Glomerular visceral epithelial cell (primary cell): ENCODE measurements around the gene TMEM200A.

ENCODE experiments used
- DNase-seq: peaks from one replicate; pipeline ENCODE4 v3.0.0-alpha.2; 2016; ENCODE audit errors: extremely low spot score

TMEM200A gene

GRCh38 chr6:130377915-130378314, 12.1 kb downstream of the TMEM200A start:
- no peak for DNase-seq

GRCh38 chr6:130379223-130379622, 13.4 kb downstream of the TMEM200A start:
- no peak for DNase-seq

GRCh38 chr6:130381012-130381411, 15.2 kb downstream of the TMEM200A start:
- no peak for DNase-seq

GRCh38 chr6:130381459-130382380, 15.9 kb downstream of the TMEM200A start:
- DNase-seq = no peak

- no peak for DNase-seq
Measured at GRCh38 chr6:130382872-130383490, 17.2 kb downstream of the TMEM200A start.

DNA sequence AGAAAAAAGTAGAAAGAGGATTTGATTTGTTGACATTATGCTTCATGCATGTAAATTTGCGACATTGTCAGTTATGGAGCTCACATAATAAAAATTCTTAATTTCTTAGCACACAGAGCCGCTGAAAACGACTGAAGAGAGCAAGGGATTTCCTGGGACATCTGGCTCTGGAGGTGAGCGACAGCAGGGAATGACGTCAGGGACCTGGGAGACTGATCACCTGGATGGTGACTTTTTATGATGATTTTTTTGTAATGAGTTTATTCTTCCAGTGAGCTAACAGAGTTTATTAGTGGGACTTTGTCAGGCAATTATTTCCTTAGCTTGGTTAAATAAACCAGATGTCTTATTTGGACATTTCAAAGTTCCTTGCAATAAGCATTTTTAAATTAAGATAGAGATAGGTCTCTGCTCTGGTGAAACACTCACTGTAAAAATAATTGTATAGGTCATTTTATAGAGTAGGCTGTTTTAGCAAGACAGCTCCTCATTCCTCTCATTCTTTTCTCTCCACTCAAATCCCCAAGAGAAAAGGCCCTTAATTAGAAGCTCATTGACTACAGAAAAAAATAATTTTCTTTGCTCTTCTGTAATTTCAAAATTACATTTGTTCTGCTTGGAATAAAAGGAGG, 19.4 kb downstream of the TMEM200A start:
- DNase-seq = no peak

DNA sequence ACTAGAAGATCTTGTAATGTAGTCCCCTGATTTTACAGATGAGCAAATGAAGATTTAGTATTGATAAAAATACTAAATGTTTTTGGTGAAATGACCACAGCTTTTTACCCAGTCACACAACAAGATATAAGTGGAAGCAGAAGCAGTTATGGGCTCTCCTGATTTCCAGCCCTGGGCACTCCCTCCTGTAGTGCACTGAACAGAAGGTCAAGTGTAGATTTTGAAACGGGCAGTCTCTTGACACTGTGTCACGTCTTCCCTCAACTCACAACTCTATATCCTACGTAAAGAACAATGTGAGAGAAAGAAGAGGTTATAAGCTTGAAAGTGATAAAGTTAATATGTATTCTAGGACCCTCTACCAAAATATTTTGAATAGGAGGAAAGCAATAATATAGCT, 23.3 kb downstream of the TMEM200A start:
- DNase-seq = no peak

GRCh38 chr6:130390890-130391289, 25.1 kb downstream of the TMEM200A start:
- DNase-seq = no peak

GRCh38 chr6:130393306-130393705, 27.5 kb downstream of the TMEM200A start:
- no peak for DNase-seq

DNA sequence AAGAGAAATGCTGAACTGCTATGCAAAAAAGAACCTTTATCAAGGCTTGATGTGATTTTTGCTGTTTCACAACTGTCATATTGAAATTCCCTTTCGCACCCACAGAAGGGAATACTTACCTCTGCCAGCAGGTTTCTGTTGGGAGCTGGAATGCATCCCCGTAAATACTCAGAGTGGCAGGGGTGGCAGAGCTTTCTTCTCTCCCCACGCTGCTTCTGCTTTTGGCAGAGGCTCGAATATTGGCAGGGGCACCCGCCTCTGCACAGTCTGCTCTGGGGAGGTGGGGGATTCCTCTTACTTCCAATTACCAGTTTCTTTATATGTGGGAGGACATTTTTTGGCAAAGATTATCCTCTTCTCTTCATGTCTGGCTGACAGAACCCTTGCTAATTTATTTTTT, 28.4 kb downstream of the TMEM200A start:
- no peak for DNase-seq

- DNase-seq = no peak
Measured at GRCh38 chr6:130395164-130395563, 29.3 kb downstream of the TMEM200A start.

DNA sequence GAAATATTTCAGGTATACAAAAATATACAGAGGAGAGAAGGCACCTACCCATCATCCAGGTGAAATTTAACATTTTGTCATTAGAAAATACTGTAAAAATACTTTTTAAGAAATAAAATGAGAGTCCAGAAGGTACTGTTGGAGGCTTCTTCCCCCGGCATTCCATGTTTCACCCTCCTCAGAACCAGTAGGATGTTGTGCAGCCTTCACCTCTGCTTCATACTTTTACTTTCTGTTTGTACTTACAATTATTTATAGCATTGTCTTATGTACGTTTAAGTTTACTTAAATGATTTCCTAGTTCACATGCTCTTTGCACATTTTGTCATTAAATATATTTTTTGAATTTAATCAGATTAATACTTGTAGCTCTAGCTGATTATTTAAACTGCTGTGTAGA, 30.9 kb downstream of the TMEM200A start:
- no peak for DNase-seq

DNA sequence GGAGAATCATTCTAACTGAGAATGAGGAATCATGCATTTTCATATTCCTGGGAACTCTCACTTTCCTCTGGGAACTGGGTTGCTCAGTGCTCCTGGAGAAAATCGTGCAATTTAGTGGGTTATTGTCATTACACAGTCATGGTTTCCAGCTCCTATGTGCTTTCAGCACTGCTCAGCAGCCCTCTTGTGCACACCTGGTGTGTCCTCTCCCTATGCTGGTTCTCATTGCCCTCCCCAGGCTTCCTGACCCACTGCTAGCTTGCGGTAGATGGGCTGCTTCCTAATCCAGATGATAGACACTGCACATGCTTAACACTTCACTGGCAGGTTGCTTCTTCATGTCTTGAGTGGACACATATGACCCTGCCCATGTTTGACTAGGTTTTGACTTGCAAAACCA, 39.7 kb downstream of the TMEM200A start:
- DNase-seq = no peak

- DNase-seq = no peak
Measured at GRCh38 chr6:130407032-130407431, 41.2 kb downstream of the TMEM200A start.

DNA sequence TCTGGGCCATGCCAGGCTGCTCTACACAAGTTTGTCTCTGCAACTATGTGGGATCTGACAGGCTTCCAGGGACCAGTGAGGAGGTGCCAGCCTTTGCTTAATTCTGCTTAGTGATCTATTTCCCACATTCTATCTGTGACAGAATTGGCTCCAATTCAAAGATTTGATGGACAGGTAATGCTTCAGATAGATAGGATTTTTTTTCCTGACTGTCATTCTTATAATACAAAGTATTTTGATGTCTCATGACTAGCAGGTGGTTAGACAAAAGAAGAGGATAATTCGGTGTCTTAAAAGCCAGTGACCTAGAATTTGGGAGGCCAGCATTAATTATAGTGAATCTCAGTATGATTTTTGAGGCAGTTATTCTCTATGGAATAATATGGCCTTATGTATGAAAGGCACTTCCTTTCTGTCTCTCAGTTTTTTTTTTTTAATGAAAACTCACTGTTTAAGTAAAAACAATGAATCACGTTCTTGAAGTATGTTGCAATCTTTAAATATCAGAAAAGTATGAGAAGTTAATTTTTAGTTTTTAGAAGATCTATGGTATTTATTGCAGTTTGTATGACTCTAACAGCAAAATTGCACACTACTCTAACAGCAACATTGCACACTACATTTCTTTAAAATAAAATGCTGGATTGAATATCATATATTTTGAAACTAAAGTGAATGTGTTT, 43.7 kb downstream of the TMEM200A start:
- no peak for DNase-seq

GRCh38 chr6:130411481-130411880, 45.7 kb downstream of the TMEM200A start:
- no peak for DNase-seq

DNA sequence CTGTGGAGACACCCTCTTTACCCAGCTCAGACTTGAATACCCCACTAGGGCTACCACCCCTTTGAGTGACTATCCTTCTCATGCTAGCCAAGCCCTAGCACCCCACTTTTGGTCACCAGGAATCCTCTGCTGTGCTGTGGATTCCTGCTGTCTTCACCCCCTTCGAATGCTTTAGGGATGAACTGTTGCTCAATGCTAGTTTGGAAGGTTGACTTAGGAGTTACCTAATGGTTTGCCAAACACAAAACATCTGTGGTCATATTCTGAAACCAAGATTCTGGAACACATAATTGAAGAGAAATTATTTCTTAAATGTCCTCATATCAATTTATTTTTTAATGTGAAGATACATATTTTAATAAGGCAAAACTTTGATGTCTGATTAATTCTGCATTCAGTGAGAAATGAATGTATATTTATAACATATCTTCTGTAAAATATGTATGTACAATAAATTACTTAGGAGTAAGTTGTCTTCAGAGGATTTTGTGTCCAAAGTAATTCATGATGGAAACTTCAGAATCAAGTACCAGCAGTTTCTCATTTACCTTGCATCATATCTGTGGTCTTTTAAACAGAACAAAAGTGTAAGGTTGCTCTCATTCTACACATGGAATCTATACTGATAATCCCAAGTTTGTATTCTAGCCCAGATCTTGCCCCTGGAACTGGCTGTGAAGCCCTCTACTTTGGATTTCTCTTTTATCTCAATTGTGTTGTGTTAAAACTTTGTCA, 46.9 kb downstream of the TMEM200A start:
- no peak for DNase-seq

DNA sequence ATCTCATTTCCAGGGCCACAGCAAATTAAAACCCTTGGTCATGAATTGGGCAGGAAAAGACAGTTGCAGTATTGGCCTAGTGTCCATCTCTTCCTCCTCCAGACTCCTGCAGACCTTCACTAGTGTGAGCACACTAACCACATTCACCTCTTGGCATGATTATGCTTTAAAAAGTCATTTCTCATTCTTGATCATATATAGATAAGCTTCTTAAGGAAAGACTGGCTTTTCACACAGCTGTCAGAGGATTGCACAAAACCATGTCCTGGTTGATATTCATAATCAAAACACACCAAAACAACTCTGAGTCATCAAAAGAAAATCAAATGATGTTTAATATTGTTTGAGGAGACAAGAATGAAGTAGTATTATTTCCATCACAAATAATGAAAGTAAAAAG, 52.1 kb downstream of the TMEM200A start:
- DNase-seq = no peak

- DNase-seq = no peak
Measured at GRCh38 chr6:130420911-130421310, 55.1 kb downstream of the TMEM200A start.

GRCh38 chr6:130421585-130421984, 55.8 kb downstream of the TMEM200A start:
- DNase-seq = no peak

GRCh38 chr6:130423044-130423443, 57.2 kb downstream of the TMEM200A start:
- DNase-seq = no peak

GRCh38 chr6:130424710-130425109, 58.9 kb downstream of the TMEM200A start:
- no peak for DNase-seq
